ENCODE results near the gene ADRM1.

- TF ChIP-seq CTCF (IDR thresholded peaks at IDR 0.05) (no peak), POLR2A (IDR thresholded peaks at IDR 0.05) (no peak)
Observed at GRCh38 chr20:62266851-62267250, 35.9 kb upstream of the ADRM1 start.
